ENCODE results near the gene FGGY. TPM values are rescaled to one million over a fixed set of nuclear protein-coding genes. Genes with fewer than 3 reads are reported as not detected.

The FGGY gene
- total RNA-seq, 1 donor from 2014 or later: 32.5 TPM

DNA sequence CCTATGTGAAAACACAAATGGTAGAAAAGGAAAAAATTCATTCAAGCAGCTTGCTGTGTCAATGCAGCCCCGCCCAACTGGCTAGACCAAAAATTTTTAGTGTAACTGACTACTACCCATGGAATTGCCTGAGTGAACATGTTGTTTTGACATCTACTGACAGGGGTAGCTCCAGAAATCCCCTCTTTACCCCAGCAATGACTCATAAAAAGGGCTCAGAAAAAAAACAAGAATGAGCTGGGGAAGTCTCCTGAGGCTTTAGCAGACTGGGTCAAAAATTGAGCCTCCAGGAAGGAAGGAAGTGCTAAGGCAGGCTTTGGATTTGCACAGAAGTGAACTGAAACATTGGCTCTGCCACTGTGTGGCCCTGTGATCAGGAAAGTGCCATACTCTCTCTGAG, 24.4 kb upstream of the FGGY start:
- H3K79me2 ChIP-seq (ENCODE audit: low read depth): no peaks in the 10 kb centered on the region
- H3K9ac ChIP-seq: no peak overlapping the region
- Mint-ChIP-seq H3K27me3 (ENCODE audit: insufficient read depth, low read depth) (no peaks in the 10 kb centered on the region), H3K9me3 (peaks cover 6% of the 10 kb centered on the region), H3K4me1 (peaks cover under 1% of the 10 kb centered on the region), H3K4me3 (no peak overlapping the region), H3K36me3 (no peaks in the 10 kb centered on the region), H3K27ac (no peak overlapping the region)
- DNase-seq (ENCODE audit: low spot score): no peak
- no peak for TF ChIP-seq EZH2 (IDR thresholded peaks at IDR 0.05)
- no peak for TF ChIP-seq CTCF (IDR thresholded peaks at IDR 0.05)
- no peak for TF ChIP-seq EZH2phosphoT487 (IDR thresholded peaks at IDR 0.05)
- no peak overlapping the region for H3K4me3 ChIP-seq
- no peaks in the 10 kb centered on the region for H4K20me1 ChIP-seq (ENCODE audit: low read depth)
- no peaks in the 10 kb centered on the region for H3K27me3 ChIP-seq
- H3K4me2 ChIP-seq: no peak overlapping the region
- no peaks in the 10 kb centered on the region for H3K9me3 ChIP-seq (ENCODE audit: low read depth)
- H2AFZ ChIP-seq (replicated peaks): no peak overlapping the region
- H3K27ac ChIP-seq: no peak overlapping the region
- H3K36me3 ChIP-seq: no peaks in the 10 kb centered on the region
- H3K4me1 ChIP-seq: no peaks in the 10 kb centered on the region
- H3F3A ChIP-seq (ENCODE audit: low read depth): no peaks in the 10 kb centered on the region

DNA sequence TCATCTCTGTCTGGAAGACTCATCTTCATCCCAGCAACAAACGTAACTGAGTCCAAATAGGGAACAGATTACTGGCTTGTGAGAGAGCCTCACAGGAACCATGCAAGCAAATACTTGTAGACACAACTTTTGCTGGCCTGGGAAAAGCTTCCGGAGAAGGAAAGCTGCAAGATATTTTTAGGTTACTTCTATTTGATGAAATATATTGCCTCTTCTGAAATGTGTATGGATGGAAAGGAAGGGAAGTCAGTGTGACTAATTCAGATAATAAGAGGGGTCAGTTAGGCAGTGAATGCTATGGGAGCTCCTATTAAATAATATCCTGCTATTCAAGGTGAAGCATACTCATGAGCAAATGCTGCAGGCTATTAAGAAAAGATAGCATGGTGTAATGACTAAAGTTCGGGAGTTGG, 20.4 kb upstream of the FGGY start:
- Mint-ChIP-seq H3K27ac (no peak overlapping the region), H3K9me3 (no peaks in the 10 kb centered on the region), H3K36me3 (no peaks in the 10 kb centered on the region), H3K4me3 (no peak overlapping the region), H3K4me1 (peaks cover 2% of the 10 kb centered on the region), H3K27me3 (ENCODE audit: insufficient read depth, low read depth) (no peaks in the 10 kb centered on the region)
- Histone ChIP-seq H3K27me3 (no peaks in the 10 kb centered on the region), H3K27ac (no peak overlapping the region), H3F3A (ENCODE audit: low read depth) (no peaks in the 10 kb centered on the region), H3K79me2 (ENCODE audit: low read depth) (no peaks in the 10 kb centered on the region), H3K4me2 (no peak overlapping the region), H3K36me3 (no peaks in the 10 kb centered on the region), H3K9me3 (ENCODE audit: low read depth) (no peaks in the 10 kb centered on the region), H3K9ac (no peak overlapping the region), H3K4me3 (no peak overlapping the region), H4K20me1 (ENCODE audit: low read depth) (no peaks in the 10 kb centered on the region), H3K4me1 (no peaks in the 10 kb centered on the region), H2AFZ (replicated peaks) (no peak overlapping the region)
- DNase-seq (ENCODE audit: low spot score): no peak
- no peak for TF ChIP-seq EZH2 (IDR thresholded peaks at IDR 0.05)
- TF ChIP-seq CTCF (IDR thresholded peaks at IDR 0.05): no peak
- no peak for TF ChIP-seq EZH2phosphoT487 (IDR thresholded peaks at IDR 0.05)

GRCh38 chr1:59278780-59279354, 18.0 kb upstream of the FGGY start:
- no peak for DNase-seq (ENCODE audit: low spot score)
- no peaks in the 10 kb centered on the region for H3K4me1 ChIP-seq
- H3K27me3 ChIP-seq: no peaks in the 10 kb centered on the region
- no peak overlapping the region for H3K4me3 ChIP-seq
- no peaks in the 10 kb centered on the region for H3F3A ChIP-seq (ENCODE audit: low read depth)
- H3K9ac ChIP-seq: no peak overlapping the region
- no peaks in the 10 kb centered on the region for H3K9me3 Mint-ChIP-seq
- H3K9me3 ChIP-seq (ENCODE audit: low read depth): no peaks in the 10 kb centered on the region
- no peak overlapping the region for H3K4me2 ChIP-seq
- no peak overlapping the region for H2AFZ ChIP-seq (replicated peaks)
- H3K27ac ChIP-seq: no peak overlapping the region
- peaks cover 4% of the 10 kb centered on the region for H3K4me1 Mint-ChIP-seq
- H3K36me3 ChIP-seq: no peaks in the 10 kb centered on the region
- no peak overlapping the region for H3K4me3 Mint-ChIP-seq
- H3K79me2 ChIP-seq (ENCODE audit: low read depth): no peaks in the 10 kb centered on the region
- H3K27ac Mint-ChIP-seq: no peak overlapping the region
- H3K36me3 Mint-ChIP-seq: no peaks in the 10 kb centered on the region
- H3K27me3 Mint-ChIP-seq (ENCODE audit: insufficient read depth, low read depth): no peaks in the 10 kb centered on the region
- TF ChIP-seq EZH2phosphoT487 (IDR thresholded peaks at IDR 0.05): no peak
- TF ChIP-seq EZH2 (IDR thresholded peaks at IDR 0.05): no peak
- no peak for TF ChIP-seq CTCF (IDR thresholded peaks at IDR 0.05)
- no peaks in the 10 kb centered on the region for H4K20me1 ChIP-seq (ENCODE audit: low read depth)

All from neural progenitor cell (in vitro differentiated cells).